ENCODE measurements around the gene PRKCE. TPM values are rescaled to one million over a fixed set of nuclear protein-coding genes. Genes with fewer than 3 reads are reported as not detected.

The PRKCE gene
- total RNA-seq, 5 donors from 2014 or later (not counting 1 experiment from before 2014, with no cell fraction given) = 16.5 to 29.8 (median 23.4) TPM

DNA sequence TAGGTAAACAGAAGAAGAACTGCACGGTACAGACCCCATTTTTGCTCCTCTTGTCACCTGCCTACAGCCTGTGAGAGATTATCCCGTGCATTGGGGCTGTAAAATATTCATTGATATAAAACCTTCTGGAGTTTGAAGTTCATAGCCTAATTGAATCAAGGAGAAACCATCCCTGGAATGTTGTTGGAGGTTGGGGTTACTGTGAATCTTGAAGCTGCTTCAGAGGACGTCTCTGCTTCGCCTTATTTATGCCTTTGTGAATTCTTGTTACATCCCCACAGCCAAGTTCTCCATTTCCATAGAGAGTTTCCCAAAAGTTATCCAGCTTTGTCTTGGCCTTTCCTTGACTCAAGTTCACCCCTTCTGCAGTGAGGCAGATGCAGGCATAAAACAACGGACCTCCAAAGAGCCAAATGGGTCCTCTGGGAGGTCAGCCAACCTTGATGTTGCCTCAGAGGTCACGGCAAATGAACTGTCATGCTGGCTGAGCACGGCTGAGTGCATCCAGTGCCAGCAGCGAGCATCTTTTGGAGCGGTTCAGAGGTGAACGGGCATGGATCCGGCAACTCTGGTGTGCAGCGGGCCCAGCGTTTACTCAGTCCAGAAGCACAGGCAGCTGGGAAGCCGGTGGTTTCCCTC, 317.6 kb downstream of the PRKCE start:
- ATAC-seq (replicated peaks in 1 of 4) = no peak
- H3K27me3 ChIP-seq (replicated peaks in 1 of 2; ENCODE audit: control insufficient read depth in 2 of 2, extremely low read depth in 1 of 2, insufficient read depth in 2 of 2, low read length in 1 of 2) = no peaks in the 10 kb centered on the region
- 90% methylated on average over 12 of the region's 14 CpGs for WGBS (ENCODE audit: insufficient coverage)
- ChIA-PET CTCF (interaction anchor here (0.6 to 1.0 kb wide), 2 partner anchors 24 to 265 kb away, joined by 4 to 6 read pairs; no protein-coding TSS in a partner anchor), POLR2A (no interaction called here)
- Mint-ChIP-seq H3K9me3 (no peaks in the 10 kb centered on the region), H3K4me1 (peaks cover 10 to 15% (median 10%) of the 10 kb centered on the region in 3 donors), H3K36me3 (peaks cover 6% of the 10 kb centered on the region), H3K4me3 (no peak overlapping the region), H3K27ac (no peak overlapping the region), H3K27me3 (no peaks in the 10 kb centered on the region)
- no peaks in the 10 kb centered on the region for H3K9me3 ChIP-seq
- H3K27ac ChIP-seq (ENCODE audit: low read length) = no peak overlapping the region
- no peak for DNase-seq
- H3K4me1 ChIP-seq (ENCODE audit: control insufficient read depth in 1 of 2, extremely low read depth in 1 of 2, insufficient read depth in 2 of 2, low read length in 2 of 2) = peaks cover 6% of the 10 kb centered on the region in 2 experiments
- no peaks in the 10 kb centered on the region for H3K36me3 ChIP-seq (ENCODE audit: control insufficient read depth in 2 of 2, extremely low read depth in 1 of 2, insufficient read depth in 1 of 2, low read length in 1 of 2)
- H3K4me3 ChIP-seq (ENCODE audit: control insufficient read depth in 1 of 2, extremely low read depth in 1 of 2, low read length in 1 of 2) = no peak overlapping the region

DNA sequence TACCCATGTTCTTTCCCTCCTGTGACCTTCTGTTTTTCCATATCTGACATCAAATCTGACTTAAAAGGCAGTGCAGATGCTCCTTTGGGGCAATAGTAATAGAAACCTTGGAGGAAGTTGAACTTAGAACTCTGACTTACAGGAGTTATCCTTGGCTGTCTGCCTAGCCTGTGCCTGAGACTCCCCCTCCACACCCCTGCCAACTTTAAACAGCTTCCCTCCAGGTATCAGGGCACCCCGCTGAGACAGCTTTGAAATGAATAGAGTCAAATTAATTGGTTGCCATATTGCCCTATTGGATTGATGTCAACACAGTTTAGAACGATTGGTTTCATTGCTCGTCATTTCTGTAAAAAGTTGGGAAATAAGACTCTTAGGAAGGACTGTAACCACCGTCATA, 322.0 kb downstream of the PRKCE start:
- H3K4me1 Mint-ChIP-seq = no peaks in the 10 kb centered on the region
- Histone ChIP-seq H3K9me3 (no peaks in the 10 kb centered on the region), H3K27me3 (replicated peaks in 1 of 2; ENCODE audit: control insufficient read depth in 2 of 2, extremely low read depth in 1 of 2, insufficient read depth in 2 of 2, low read length in 1 of 2) (no peaks in the 10 kb centered on the region), H3K27ac (ENCODE audit: low read length) (no peak overlapping the region), H3K4me3 (ENCODE audit: control insufficient read depth in 1 of 2, extremely low read depth in 1 of 2, low read length in 1 of 2) (no peak overlapping the region), H3K36me3 (ENCODE audit: control insufficient read depth in 2 of 2, extremely low read depth in 1 of 2, insufficient read depth in 1 of 2, low read length in 1 of 2) (no peaks in the 10 kb centered on the region), H3K4me1 (ENCODE audit: control insufficient read depth in 1 of 2, extremely low read depth in 1 of 2, insufficient read depth in 2 of 2, low read length in 2 of 2) (no peaks in the 10 kb centered on the region)
- ChIA-PET CTCF (no interaction called here), POLR2A (no interaction called here)
- no peak overlapping the region for H3K27ac Mint-ChIP-seq
- H3K27me3 Mint-ChIP-seq = no peaks in the 10 kb centered on the region
- no peak for ATAC-seq (replicated peaks in 1 of 4)
- no CpG with 5 or more reads among the region's 4 CpGs for WGBS (ENCODE audit: insufficient coverage)
- H3K9me3 Mint-ChIP-seq = no peaks in the 10 kb centered on the region
- H3K36me3 Mint-ChIP-seq = peaks cover 6% of the 10 kb centered on the region
- no peak for DNase-seq
- H3K4me3 Mint-ChIP-seq = no peak overlapping the region

DNA sequence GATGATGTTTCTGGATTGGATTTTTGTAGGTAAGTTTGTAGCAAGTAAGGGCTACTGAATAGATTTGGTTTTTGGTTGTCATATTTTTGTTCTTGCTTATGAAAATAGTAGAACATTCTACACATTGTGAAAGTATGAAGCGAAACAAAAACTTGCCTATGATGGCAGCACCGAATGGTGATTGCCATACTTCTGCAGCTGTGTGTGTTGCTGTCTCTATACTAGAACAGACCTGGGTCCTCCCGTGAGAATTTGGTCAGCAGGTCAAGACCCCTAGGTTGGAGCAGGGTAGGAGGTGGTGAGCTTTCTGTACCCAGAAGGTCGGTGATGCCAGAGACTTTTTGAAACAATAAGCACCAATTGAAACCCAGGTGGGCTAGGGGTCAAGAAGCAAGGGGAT, 322.6 kb downstream of the PRKCE start:
- H3K36me3 ChIP-seq (ENCODE audit: control insufficient read depth in 2 of 2, extremely low read depth in 1 of 2, insufficient read depth in 1 of 2, low read length in 1 of 2) = no peaks in the 10 kb centered on the region
- Mint-ChIP-seq H3K27ac (no peak overlapping the region), H3K4me1 (no peaks in the 10 kb centered on the region), H3K27me3 (no peaks in the 10 kb centered on the region), H3K9me3 (no peaks in the 10 kb centered on the region), H3K36me3 (peaks cover 10% of the 10 kb centered on the region), H3K4me3 (no peak overlapping the region)
- H3K4me3 ChIP-seq (ENCODE audit: control insufficient read depth in 1 of 2, extremely low read depth in 1 of 2, low read length in 1 of 2) = no peak overlapping the region
- POLR2A ChIA-PET = no interaction called here
- ATAC-seq (replicated peaks in 1 of 4) = no peak
- no peaks in the 10 kb centered on the region for H3K4me1 ChIP-seq (ENCODE audit: control insufficient read depth in 1 of 2, extremely low read depth in 1 of 2, insufficient read depth in 2 of 2, low read length in 2 of 2)
- CTCF ChIA-PET = no interaction called here
- H3K9me3 ChIP-seq = no peaks in the 10 kb centered on the region
- WGBS (ENCODE audit: insufficient coverage) = 90% methylated on average over 4 of the region's 4 CpGs
- no peak overlapping the region for H3K27ac ChIP-seq (ENCODE audit: low read length)
- DNase-seq = no peak
- no peaks in the 10 kb centered on the region for H3K27me3 ChIP-seq (replicated peaks in 1 of 2; ENCODE audit: control insufficient read depth in 2 of 2, extremely low read depth in 1 of 2, insufficient read depth in 2 of 2, low read length in 1 of 2)

DNA sequence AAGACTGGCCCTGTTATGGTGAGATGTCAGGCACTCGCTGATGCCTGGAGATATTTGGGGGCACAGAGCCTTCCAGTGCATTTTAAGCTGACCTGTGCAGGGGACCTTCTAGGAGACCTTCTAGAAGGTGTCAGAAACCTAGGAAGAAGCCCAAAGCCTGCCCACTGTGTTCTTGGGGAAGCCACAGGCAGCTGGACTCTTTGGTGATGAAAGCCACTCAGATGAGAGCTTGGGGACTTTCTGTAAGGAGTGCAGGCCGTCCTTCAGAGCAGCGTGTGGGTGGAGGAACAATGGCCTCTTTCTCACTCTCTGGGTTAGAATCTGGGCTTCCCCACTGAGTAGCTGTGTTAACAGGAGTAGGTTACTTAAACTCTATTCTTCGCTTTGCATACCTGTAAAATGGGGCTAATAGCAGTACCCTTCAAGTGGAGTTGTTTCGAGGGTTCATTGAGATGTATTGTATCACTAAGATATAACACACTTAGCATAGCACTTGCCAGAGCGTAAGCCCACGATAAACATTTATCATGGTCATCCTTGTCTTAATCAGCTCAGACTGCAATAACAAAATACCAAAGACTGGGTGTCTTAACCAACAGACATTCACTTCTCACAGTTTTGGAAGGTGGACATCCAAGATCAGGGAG, 323.4 kb downstream of the PRKCE start:
- POLR2A ChIA-PET = no interaction called here
- no peaks in the 10 kb centered on the region for H3K36me3 ChIP-seq (ENCODE audit: control insufficient read depth in 2 of 2, extremely low read depth in 1 of 2, insufficient read depth in 1 of 2, low read length in 1 of 2)
- Mint-ChIP-seq H3K27me3 (no peaks in the 10 kb centered on the region), H3K27ac (no peak overlapping the region), H3K9me3 (no peaks in the 10 kb centered on the region), H3K4me3 (no peak overlapping the region), H3K4me1 (peaks cover 0 to 3% (median 2%) of the 10 kb centered on the region in 3 donors), H3K36me3 (peaks cover 16% of the 10 kb centered on the region)
- DNase-seq = no peak
- CTCF ChIA-PET = no interaction called here
- H3K4me1 ChIP-seq (ENCODE audit: control insufficient read depth in 1 of 2, extremely low read depth in 1 of 2, insufficient read depth in 2 of 2, low read length in 2 of 2) = no peaks in the 10 kb centered on the region
- no peaks in the 10 kb centered on the region for H3K9me3 ChIP-seq
- ATAC-seq (replicated peaks in 1 of 4) = no peak
- no peak overlapping the region for H3K4me3 ChIP-seq (ENCODE audit: control insufficient read depth in 1 of 2, extremely low read depth in 1 of 2, low read length in 1 of 2)
- no peak overlapping the region for H3K27ac ChIP-seq (ENCODE audit: low read length)
- H3K27me3 ChIP-seq (replicated peaks in 1 of 2; ENCODE audit: control insufficient read depth in 2 of 2, extremely low read depth in 1 of 2, insufficient read depth in 2 of 2, low read length in 1 of 2) = no peaks in the 10 kb centered on the region
- 38% methylated on average over 3 of the region's 7 CpGs for WGBS (ENCODE audit: insufficient coverage)

DNA sequence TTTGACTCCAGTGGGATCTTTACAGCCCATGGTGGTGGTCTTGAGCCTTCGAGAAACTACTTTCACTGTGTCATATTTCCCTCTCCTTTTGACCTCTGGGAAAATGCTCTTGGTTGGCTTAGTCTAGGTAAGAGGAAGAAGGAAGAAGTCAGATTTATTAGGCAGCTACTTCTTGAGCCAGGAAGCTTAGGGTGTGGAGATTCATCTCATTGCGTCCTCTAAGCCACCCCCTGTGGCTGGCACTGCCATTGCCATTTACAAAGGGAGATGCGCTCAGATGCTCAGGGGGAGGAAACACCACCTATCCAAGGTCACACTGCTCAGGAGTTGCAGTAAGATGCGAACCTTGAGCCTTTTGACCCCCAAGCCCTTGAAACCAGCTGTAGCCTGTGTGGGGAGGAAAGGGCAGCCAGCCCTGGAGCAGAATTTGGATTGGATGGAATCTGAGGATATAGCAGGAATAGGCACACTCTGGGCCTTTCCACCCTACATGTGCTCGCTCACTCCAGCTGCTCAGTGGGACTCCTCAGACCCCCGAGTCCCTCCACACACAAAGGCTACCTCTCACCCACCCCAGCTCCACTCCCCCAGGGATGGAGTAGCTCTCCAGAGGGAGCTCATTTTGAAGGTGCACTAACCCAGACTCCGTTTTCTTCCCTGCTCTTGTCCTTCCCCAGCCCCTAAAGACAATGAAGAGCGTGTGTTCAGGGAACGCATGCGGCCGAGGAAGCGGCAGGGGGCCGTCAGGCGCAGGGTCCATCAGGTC, 324.5 kb downstream of the PRKCE start:
- WGBS (ENCODE audit: insufficient coverage) = 95% methylated on average over 10 of the region's 14 CpGs
- ATAC-seq (replicated peaks in 1 of 4) = no peak
- Mint-ChIP-seq H3K27ac (no peak overlapping the region), H3K4me3 (no peak overlapping the region), H3K9me3 (no peaks in the 10 kb centered on the region), H3K27me3 (no peaks in the 10 kb centered on the region), H3K36me3 (peaks cover 22% of the 10 kb centered on the region), H3K4me1 (peaks cover 0 to 3% (median 2%) of the 10 kb centered on the region in 3 donors)
- DNase-seq = no peak
- H3K4me3 ChIP-seq (ENCODE audit: control insufficient read depth in 1 of 2, extremely low read depth in 1 of 2, low read length in 1 of 2) = no peak overlapping the region
- H3K4me1 ChIP-seq (ENCODE audit: control insufficient read depth in 1 of 2, extremely low read depth in 1 of 2, insufficient read depth in 2 of 2, low read length in 2 of 2) = no peaks in the 10 kb centered on the region
- no peaks in the 10 kb centered on the region for H3K9me3 ChIP-seq
- ChIA-PET CTCF (no interaction called here), POLR2A (no interaction called here)
- H3K36me3 ChIP-seq (ENCODE audit: control insufficient read depth in 2 of 2, extremely low read depth in 1 of 2, insufficient read depth in 1 of 2, low read length in 1 of 2) = no peaks in the 10 kb centered on the region
- no peak overlapping the region for H3K27ac ChIP-seq (ENCODE audit: low read length)
- no peaks in the 10 kb centered on the region for H3K27me3 ChIP-seq (replicated peaks in 1 of 2; ENCODE audit: control insufficient read depth in 2 of 2, extremely low read depth in 1 of 2, insufficient read depth in 2 of 2, low read length in 1 of 2)

GRCh38 chr2:45978302-45978859, 326.9 kb downstream of the PRKCE start:
- Mint-ChIP-seq H3K9me3 (no peaks in the 10 kb centered on the region), H3K27me3 (no peaks in the 10 kb centered on the region), H3K4me3 (no peak overlapping the region), H3K4me1 (peaks cover 0 to 3% (median 2%) of the 10 kb centered on the region in 3 donors), H3K27ac (no peak overlapping the region), H3K36me3 (peaks cover 40% of the 10 kb centered on the region)
- Histone ChIP-seq H3K9me3 (no peaks in the 10 kb centered on the region), H3K4me3 (ENCODE audit: control insufficient read depth in 1 of 2, extremely low read depth in 1 of 2, low read length in 1 of 2) (no peak overlapping the region), H3K36me3 (ENCODE audit: control insufficient read depth in 2 of 2, extremely low read depth in 1 of 2, insufficient read depth in 1 of 2, low read length in 1 of 2) (peaks cover 0 to 5% of the 10 kb centered on the region in 2 donors), H3K27ac (ENCODE audit: low read length) (no peak overlapping the region), H3K4me1 (ENCODE audit: control insufficient read depth in 1 of 2, extremely low read depth in 1 of 2, insufficient read depth in 2 of 2, low read length in 2 of 2) (no peaks in the 10 kb centered on the region), H3K27me3 (replicated peaks in 1 of 2; ENCODE audit: control insufficient read depth in 2 of 2, extremely low read depth in 1 of 2, insufficient read depth in 2 of 2, low read length in 1 of 2) (no peaks in the 10 kb centered on the region)
- WGBS (ENCODE audit: insufficient coverage) = 43% methylated on average over 3 of the region's 4 CpGs
- CTCF ChIA-PET = no interaction called here
- POLR2A ChIA-PET = no interaction called here
- no peak for DNase-seq
- no peak for ATAC-seq (replicated peaks in 1 of 4)
